ENCODE measurements around the gene DLX2.

Gene DLX2

GRCh38 chr2:172094294-172095145 lies 8.2 kb downstream of the DLX2 start:
- DNase-seq (ENCODE audit: low read depth in 2 of 2), result no peak

DNA sequence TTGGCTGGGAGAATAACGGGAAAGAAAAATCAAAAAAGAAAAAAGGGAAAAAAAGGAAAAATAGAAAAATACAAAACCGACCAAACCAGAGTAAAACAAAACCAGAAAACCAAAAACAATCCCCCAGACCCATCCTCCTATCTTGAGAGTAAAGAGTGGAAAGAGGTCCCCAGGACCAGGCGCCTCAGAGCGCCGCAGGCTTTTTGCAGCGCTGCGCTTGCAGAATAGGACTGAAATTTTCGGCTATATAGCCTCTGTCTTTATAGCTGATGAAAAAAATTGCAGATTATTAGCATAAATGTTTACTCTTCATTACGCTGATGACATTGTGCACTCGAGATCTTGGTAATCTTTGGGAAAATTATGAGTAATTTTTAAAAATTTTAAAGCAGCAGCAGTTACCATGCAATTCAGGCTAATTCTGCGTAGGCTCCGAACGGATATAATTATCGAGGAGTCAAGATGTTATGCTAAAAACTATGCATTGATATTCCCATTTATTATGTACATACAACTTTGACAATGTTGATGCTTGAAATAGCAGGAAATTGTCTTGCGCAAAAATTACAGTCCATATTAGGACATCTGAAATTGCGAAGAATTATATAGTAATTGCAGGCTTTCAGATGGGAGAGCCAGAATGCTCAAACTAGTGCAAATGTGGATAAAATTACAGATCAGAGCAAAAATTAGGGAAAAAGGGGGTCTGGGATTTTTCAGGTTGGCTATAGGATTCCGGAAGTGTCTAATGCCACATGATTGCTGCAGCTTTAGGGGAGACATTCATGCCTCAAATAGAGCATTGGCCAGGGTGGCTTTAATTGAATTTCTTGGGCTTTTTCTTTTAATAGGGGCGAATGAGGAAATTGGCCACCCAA lies 9.0 kb downstream of the DLX2 start:
- no peak for DNase-seq (ENCODE audit: low read depth in 2 of 2)

DNA sequence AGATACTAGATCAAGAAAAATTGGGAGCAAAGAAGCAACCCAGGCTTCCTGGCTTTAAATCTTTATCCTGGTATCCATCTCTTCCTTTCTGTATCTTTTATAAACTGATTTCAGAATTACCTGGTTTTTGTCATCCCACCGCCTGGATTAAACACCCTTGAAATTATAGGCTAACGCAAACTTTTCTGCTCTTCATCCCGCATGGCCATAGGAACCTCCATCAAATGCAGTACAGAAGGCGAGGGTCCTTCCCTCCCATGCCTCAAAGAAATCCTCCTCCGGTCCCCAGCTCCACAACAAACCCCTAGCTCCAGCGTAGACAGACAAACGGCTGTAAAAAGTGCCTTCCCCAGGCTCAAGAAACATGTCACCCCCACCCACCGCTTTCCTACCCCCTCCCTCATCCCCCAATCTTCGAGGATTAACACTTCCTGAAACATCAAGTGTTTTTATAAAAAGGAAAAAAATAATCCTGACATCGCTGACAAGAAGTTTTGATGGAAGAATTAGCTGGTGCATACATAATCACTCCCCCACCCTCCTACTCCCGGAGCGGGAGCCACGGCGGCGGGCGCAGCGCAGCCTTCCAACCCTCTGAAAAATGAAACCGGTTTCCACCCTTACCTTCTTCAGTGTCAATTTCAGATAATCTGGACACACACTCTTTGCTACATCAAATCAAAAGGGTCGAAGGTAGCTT lies 9.8 kb downstream of the DLX2 start:
- DNase-seq (ENCODE audit: low read depth in 2 of 2), result no peak

- no peak for DNase-seq (ENCODE audit: low read depth in 2 of 2)
Observed at GRCh38 chr2:172091761-172092566, 10.7 kb downstream of the DLX2 start.

GRCh38 chr2:172091000-172091641 lies 11.6 kb downstream of the DLX2 start:
- DNase-seq (ENCODE audit: low read depth in 2 of 2), result no peak

DNA sequence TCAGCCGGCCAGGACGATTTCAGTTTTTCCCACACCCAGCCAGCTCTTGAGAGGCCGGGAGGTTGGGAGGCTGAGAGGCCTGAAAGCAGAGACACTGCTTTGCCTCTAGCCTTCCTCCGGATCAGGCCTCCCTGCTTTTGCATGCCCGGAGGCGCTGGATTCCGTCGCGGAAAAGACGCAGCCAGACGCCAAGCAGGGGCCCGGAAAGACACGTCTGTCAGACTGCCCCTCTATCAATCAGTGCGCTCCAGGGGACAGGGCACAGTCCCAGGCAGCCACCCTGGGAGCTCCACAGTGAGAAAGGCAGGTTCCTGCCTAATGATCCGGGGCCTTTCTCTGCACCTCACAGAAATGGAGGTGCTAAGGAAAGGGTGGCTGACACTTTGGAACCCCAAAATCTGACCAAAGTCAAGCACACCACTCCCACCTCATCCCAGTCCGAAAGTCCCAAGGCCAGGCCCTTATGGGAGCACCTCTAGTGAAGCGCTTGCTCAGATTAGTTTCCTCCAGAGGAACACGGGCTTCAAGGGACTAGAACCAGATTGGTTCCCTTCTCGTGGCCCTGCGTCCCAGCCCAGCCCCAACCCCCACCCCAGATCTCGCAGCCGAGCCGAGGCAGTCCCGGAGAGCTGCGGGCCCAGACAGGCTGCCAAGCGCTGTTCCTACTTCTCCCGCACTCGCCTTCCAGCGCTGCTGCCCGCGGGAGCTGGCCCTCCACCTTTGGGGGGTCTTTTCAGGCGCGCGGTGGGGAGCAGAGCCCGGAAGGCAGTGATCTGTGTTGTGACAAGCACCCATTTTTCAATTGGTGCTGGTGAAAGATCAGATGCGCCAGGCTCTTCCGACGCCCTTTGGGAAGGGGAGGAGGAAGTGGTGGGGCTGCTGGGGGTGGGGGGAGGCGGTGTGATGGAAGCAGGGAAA lies 12.4 kb downstream of the DLX2 start:
- no peak for DNase-seq (ENCODE audit: low read depth in 2 of 2)

GRCh38 chr2:172089633-172090032 lies 13.1 kb downstream of the DLX2 start:
- no peak for DNase-seq (ENCODE audit: low read depth in 2 of 2)

DNA sequence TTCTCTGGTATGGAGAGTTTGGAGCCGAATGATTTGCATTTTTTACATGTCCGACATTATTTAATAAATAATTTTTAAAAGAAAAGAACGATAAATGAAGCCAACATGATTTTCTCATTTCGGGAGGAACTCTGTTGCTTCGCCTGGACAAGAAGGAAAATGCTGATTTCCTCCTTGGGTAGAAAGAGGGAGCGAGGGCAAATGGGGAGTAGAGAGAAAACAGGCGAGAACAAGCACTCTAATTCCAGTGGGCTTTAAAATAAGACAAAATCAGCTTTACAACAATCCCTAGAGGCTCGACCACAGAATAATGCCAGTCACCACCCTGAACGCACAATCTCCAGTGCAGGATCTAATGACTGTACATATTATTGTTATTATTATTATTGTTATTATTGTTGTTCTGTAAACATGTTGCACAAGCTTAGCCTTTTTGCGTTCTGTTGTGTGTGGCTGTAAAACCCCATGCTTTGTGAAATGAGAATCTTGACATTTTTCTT lies 13.6 kb downstream of the DLX2 start:
- no peak for DNase-seq (ENCODE audit: low read depth in 2 of 2)

- DNase-seq (ENCODE audit: low read depth in 2 of 2), result no peak
Observed at GRCh38 chr2:172088245-172089004, 14.3 kb downstream of the DLX2 start.

- no peak for DNase-seq (ENCODE audit: low read depth in 2 of 2)
Observed at GRCh38 chr2:172087780-172088244, 14.9 kb downstream of the DLX2 start.

- no peak for DNase-seq (ENCODE audit: low read depth in 2 of 2)
Observed at GRCh38 chr2:172087207-172087779, 15.4 kb downstream of the DLX2 start.

DNA sequence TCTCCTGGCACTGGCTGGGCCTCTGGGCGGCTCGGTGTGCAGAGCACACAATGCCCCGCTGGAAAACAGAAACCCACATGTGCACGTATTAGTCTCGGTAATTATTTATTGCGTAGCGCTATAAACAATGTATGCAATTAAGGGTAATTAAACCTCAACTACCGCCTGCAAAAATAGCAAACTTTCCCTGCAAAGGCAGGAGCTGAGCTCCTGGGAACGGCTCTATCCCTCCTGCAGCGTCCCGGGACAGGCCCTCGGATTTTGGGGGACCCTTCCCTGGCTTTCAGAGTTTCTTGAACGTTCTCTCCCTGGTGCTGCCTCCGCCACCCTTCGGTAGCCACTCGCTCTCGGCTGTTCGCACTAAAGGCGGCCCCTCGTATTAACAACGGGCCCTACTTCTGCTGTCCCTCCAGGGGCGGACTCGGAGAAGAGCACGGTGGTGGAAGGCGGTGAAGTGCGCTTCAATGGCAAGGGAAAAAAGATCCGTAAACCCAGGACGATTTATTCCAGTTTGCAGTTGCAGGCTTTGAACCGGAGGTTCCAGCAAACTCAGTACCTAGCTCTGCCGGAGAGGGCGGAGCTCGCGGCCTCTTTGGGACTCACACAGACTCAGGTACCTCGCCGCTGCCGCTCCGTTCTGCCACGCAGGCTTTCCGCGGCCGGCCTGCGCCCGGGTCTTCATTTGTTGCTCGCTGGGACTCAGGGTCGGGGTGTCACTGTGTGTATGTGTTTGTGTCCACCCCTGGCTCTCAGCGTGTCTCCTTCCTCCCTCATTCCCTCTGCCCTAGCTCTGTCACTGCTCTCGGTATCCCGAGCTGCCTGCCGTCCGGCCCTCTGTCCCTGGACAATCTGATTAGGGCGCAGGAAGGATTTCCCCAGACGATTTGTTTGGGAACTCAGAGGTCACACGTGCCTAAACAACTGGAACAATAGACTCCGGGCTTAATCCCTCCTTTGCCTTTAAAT lies 16.2 kb downstream of the DLX2 start:
- DNase-seq (ENCODE audit: low read depth in 2 of 2), result no peak

DNA sequence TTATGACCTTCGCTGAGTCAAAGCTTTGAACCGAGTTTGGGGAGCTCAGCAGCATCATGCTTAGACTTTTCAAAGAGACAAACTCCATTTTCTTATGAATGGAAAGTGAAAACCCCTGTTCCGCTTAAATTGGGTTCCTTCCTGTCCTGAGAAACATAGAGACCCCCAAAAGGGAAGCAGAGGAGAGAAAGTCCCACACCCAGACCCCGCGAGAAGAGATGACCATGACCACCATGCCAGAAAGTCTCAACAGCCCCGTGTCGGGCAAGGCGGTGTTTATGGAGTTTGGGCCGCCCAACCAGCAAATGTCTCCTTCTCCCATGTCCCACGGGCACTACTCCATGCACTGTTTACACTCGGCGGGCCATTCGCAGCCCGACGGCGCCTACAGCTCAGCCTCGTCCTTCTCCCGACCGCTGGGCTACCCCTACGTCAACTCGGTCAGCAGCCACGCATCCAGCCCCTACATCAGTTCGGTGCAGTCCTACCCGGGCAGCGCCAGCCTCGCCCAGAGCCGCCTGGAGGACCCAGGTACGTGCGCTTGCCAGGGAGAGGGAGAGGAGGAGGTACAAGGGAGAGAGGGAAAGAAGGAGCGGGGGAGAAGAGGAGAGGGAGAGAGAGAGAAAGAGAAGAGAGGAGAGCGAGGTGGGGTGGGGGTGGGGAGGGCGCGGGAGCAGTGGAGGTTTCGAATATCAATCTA lies 17.1 kb downstream of the DLX2 start, which contains the start of gene DLX1:
DLX1 (plus strand) TSS at position 48 of the 700 bp plus-strand sequence; CDS start at position 219, 171 bp downstream.
- no peak for DNase-seq (ENCODE audit: low read depth in 2 of 2)

GRCh38 chr2:172084645-172085459 lies 17.8 kb downstream of the DLX2 start:
- no peak for DNase-seq (ENCODE audit: low read depth in 2 of 2)

DNA sequence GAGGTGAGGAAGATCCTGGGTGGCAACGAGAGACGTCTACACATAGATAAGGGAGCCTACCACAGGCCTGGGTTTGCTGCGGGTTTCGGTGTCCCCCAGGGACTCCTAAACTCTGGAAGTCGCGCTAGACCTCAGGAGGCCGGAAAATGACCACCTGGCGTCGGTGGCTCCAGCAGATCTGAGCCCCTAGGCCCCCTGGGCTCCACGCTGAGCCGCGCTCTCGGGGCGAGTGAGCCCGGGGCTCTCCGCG lies 18.4 kb downstream of the DLX2 start:
- DNase-seq (ENCODE audit: low read depth in 2 of 2), result no peak

All from activated CD4-positive, alpha-beta T cell treated with anti-CD3 and anti-CD28 coated beads for 24 hours (primary cell).